Peyer's patch (tissue), 4 donors: ENCODE measurements around the gene MTIF2.

ENCODE experiments used
- POLR2A ChIP-seq, 2 donors: fragments of 450-650 bp; IDR thresholded peaks; one replicate each; pipeline ENCODE4 v1.5.1; 2017; ENCODE audit warnings: antibody characterized with exemption in 2 of 2, mild to moderate bottlenecking in 2 of 2, moderate library complexity in 2 of 2
- TF ChIP-seq, protein P1 (sequence below), 6 experiments: fragments of 450-650 bp in 4 of 6; fragments of 200-600 bp in 2 of 6; sonication (generic) in 1 of 6; IDR thresholded peaks; one replicate each; pipeline ENCODE4 v1.5.1; 2017 to 2019; ENCODE audit warnings: antibody characterized with exemption in 6 of 6, mild to moderate bottlenecking in 3 of 6, moderate library complexity in 1 of 6

DNA sequence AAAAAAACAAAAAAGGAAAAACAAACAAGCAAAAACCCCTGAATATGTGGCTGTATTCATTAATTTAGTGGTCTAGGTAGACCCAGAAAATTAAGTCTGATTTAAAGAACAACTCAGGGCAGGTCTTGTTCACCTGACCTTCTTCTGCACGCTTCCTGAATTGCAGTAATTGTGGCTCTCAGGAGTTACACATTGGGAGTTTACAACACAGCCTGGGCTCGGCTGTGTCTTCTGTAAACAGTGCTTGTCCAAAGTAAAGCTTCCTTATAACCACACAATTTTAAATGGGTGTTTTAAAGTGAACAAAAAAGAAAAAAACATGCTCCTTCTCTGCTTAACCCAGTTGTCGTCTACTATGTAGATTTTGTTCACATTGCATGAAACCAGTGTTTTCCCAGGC lies 8.3 kb upstream of the MTIF2 start:
- TF ChIP-seq POLR2A (IDR thresholded peaks at IDR 0.05), result no peak
- TF ChIP-seq, protein P1, sequence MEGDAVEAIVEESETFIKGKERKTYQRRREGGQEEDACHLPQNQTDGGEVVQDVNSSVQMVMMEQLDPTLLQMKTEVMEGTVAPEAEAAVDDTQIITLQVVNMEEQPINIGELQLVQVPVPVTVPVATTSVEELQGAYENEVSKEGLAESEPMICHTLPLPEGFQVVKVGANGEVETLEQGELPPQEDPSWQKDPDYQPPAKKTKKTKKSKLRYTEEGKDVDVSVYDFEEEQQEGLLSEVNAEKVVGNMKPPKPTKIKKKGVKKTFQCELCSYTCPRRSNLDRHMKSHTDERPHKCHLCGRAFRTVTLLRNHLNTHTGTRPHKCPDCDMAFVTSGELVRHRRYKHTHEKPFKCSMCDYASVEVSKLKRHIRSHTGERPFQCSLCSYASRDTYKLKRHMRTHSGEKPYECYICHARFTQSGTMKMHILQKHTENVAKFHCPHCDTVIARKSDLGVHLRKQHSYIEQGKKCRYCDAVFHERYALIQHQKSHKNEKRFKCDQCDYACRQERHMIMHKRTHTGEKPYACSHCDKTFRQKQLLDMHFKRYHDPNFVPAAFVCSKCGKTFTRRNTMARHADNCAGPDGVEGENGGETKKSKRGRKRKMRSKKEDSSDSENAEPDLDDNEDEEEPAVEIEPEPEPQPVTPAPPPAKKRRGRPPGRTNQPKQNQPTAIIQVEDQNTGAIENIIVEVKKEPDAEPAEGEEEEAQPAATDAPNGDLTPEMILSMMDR (IDR thresholded peaks at IDR 0.05), result no peak
